ENCODE data around the gene LAP3.

- TF ChIP-seq CTCF (IDR thresholded peaks at IDR 0.05), result no peak
- no peak for TF ChIP-seq POLR2A (IDR thresholded peaks at IDR 0.05)
Measured at GRCh38 chr4:17535242-17535641, 41.8 kb upstream of the LAP3 start.

Measured in uterus (tissue), 2 donors.